HAP-1 (cell line): ENCODE data around the gene CD300LF.
A peak's percentile ranks its signal among the peaks of the same experiment; 100 is the strongest.

Experiments used
- DNase-seq, 2 experiments: peaks; one replicate each; pipeline ENCODE4 v3.0.0-alpha.2; 2016 to 2020; ENCODE audit warnings: low spot score in 2 of 2
- H3K27me3 ChIP-seq: fragments of 250-450 bp; sonication (Bioruptor Pico); 2 replicates; pipeline ENCODE4 v1.5.1; 2020; ENCODE audit warnings: low read depth, mild to moderate bottlenecking, moderate library complexity
- H3K36me3 ChIP-seq: fragments of 250-450 bp; sonication (Bioruptor Pico); replicated peaks from 2 replicates; pipeline ENCODE4 v1.5.1; 2020; ENCODE audit warnings: mild to moderate bottlenecking
- H3K4me1 ChIP-seq: fragments of 250-450 bp; sonication (Bioruptor Pico); 2 replicates; pipeline ENCODE4 v1.5.1; 2020; ENCODE audit warnings: mild to moderate bottlenecking
- H3K4me3 ChIP-seq: fragments of 250-450 bp; sonication (Bioruptor Pico); 2 replicates; pipeline ENCODE4 v1.5.1; 2020; ENCODE audit warnings: mild to moderate bottlenecking, moderate library complexity
- H3K9me3 ChIP-seq: fragments of 250-450 bp; sonication (Bioruptor Pico); 2 replicates; pipeline ENCODE4 v1.5.1; 2020; ENCODE audit warnings: mild to moderate bottlenecking, moderate library complexity
- in situ Hi-C: fragments of 300-500 bp; cut with MboI; formaldehyde crosslinking; loops from 3 replicates; pipeline ENCODE4 v1.14.3; 2020; ENCODE audit warnings: low sequenced_read_pairs, inconsistent platforms, mixed read lengths

CD300LF gene

GRCh38 chr17:74742978-74743545, 30.3 kb upstream of the CD300LF start:
- H3K9me3 ChIP-seq: no peaks in the 10 kb centered on the region
- in situ Hi-C loops: loop anchor here (5.0 kb wide), 1 partner anchor 124 kb away; no protein-coding TSS in a partner anchor
- no peak overlapping the region for H3K4me3 ChIP-seq
- no peaks in the 10 kb centered on the region for H3K36me3 ChIP-seq
- DNase-seq: no peak
- no peaks in the 10 kb centered on the region for H3K4me1 ChIP-seq
- peaks cover 9% of the 10 kb centered on the region for H3K27me3 ChIP-seq

GRCh38 chr17:74742153-74742515, 29.4 kb upstream of the CD300LF start:
- H3K9me3 ChIP-seq: no peaks in the 10 kb centered on the region
- H3K4me3 ChIP-seq: no peak overlapping the region
- DNase-seq: no peak
- H3K36me3 ChIP-seq: no peaks in the 10 kb centered on the region
- H3K27me3 ChIP-seq: peaks cover 19% of the 10 kb centered on the region
- peaks cover 3% of the 10 kb centered on the region; the same call in 1 of the 2 replicates for H3K4me1 ChIP-seq
- in situ Hi-C loops: loop anchor here (5.0 kb wide), 1 partner anchor 125 kb away; no protein-coding TSS in a partner anchor

- no peaks in the 10 kb centered on the region for H3K9me3 ChIP-seq
- in situ Hi-C loops: loop anchor here (5.0 kb wide), 1 partner anchor 126 kb away; no protein-coding TSS in a partner anchor
- H3K27me3 ChIP-seq: peaks cover 27% of the 10 kb centered on the region
- peaks cover 3% of the 10 kb centered on the region; the same call in 1 of the 2 replicates for H3K4me1 ChIP-seq
- no peak overlapping the region for H3K4me3 ChIP-seq
- H3K36me3 ChIP-seq: no peaks in the 10 kb centered on the region
- no peak for DNase-seq
Observed at GRCh38 chr17:74740641-74741387, 28.1 kb upstream of the CD300LF start.

- H3K4me1 ChIP-seq: peaks cover 3% of the 10 kb centered on the region; the same call in 1 of the 2 replicates
- DNase-seq: no peak
- in situ Hi-C loops: loop anchor here (5.0 kb wide), 1 partner anchor 127 kb away; no protein-coding TSS in a partner anchor
- no peaks in the 10 kb centered on the region for H3K9me3 ChIP-seq
- H3K4me3 ChIP-seq: no peak overlapping the region
- H3K27me3 ChIP-seq: peaks cover 31% of the 10 kb centered on the region
- H3K36me3 ChIP-seq: no peaks in the 10 kb centered on the region
Observed at GRCh38 chr17:74740173-74740572, 27.4 kb upstream of the CD300LF start.

GRCh38 chr17:74739227-74739831, 26.6 kb upstream of the CD300LF start:
- no peak for DNase-seq
- no peaks in the 10 kb centered on the region for H3K9me3 ChIP-seq
- no peak overlapping the region for H3K4me3 ChIP-seq
- in situ Hi-C loops: no loop called here
- H3K27me3 ChIP-seq: peaks cover 31% of the 10 kb centered on the region
- H3K36me3 ChIP-seq: no peaks in the 10 kb centered on the region
- H3K4me1 ChIP-seq: peaks cover 3% of the 10 kb centered on the region; the same call in 1 of the 2 replicates

- Histone ChIP-seq H3K4me3 (no peak overlapping the region), H3K9me3 (no peaks in the 10 kb centered on the region), H3K27me3 (peaks cover 31% of the 10 kb centered on the region), H3K36me3 (no peaks in the 10 kb centered on the region), H3K4me1 (peaks cover 3% of the 10 kb centered on the region; the same call in 1 of the 2 replicates)
- DNase-seq: no peak
- in situ Hi-C loops: no loop called here
Observed at GRCh38 chr17:74738051-74738996, 25.6 kb upstream of the CD300LF start.

- H3K36me3 ChIP-seq: no peaks in the 10 kb centered on the region
- peaks cover 3% of the 10 kb centered on the region; the same call in 1 of the 2 replicates for H3K4me1 ChIP-seq
- in situ Hi-C loops: no loop called here
- peak in 1 of 2 experiments; percentile 39 for DNase-seq
- H3K9me3 ChIP-seq: no peaks in the 10 kb centered on the region
- peak overlapping the region; percentile 18 for H3K4me3 ChIP-seq
- peaks cover 31% of the 10 kb centered on the region for H3K27me3 ChIP-seq
Observed at GRCh38 chr17:74737299-74738050, 24.8 kb upstream of the CD300LF start.

- Histone ChIP-seq H3K36me3 (no peaks in the 10 kb centered on the region), H3K4me3 (peak within 1 kb of the TSS; percentile 18), H3K9me3 (no peaks in the 10 kb centered on the region), H3K4me1 (peaks cover 3% of the 10 kb centered on the region; the same call in 1 of the 2 replicates), H3K27me3 (peaks cover 31% of the 10 kb centered on the region)
- DNase-seq: peak in 1 of 2 experiments; percentile 53
- in situ Hi-C loops: no loop called here
Observed at GRCh38 chr17:74736513-74737298, 24.0 kb upstream of the CD300LF start, which contains the start of gene RAB37. Gene RAB37, plus strand, starts transcription at chr17:74737256. Its CDS starts 17 bp downstream, at chr17:74737273.

- peaks cover 3% of the 10 kb centered on the region; the same call in 1 of the 2 replicates for H3K4me1 ChIP-seq
- DNase-seq: no peak
- H3K36me3 ChIP-seq: no peaks in the 10 kb centered on the region
- in situ Hi-C loops: loop anchor here (5.0 kb wide), 1 partner anchor 48 kb away; no protein-coding TSS in a partner anchor
- H3K9me3 ChIP-seq: no peaks in the 10 kb centered on the region
- no peak overlapping the region for H3K4me3 ChIP-seq
- H3K27me3 ChIP-seq: peaks cover 31% of the 10 kb centered on the region
Observed at GRCh38 chr17:74734256-74734655, 21.5 kb upstream of the CD300LF start.

GRCh38 chr17:74733365-74734122, 20.8 kb upstream of the CD300LF start:
- in situ Hi-C loops: loop anchor here (5.0 kb wide), 1 partner anchor 49 kb away; no protein-coding TSS in a partner anchor
- H3K27me3 ChIP-seq: peaks cover 27% of the 10 kb centered on the region
- no peaks in the 10 kb centered on the region for H3K36me3 ChIP-seq
- no peak overlapping the region for H3K4me3 ChIP-seq
- H3K9me3 ChIP-seq: no peaks in the 10 kb centered on the region
- no peak for DNase-seq
- peaks cover 3% of the 10 kb centered on the region; the same call in 1 of the 2 replicates for H3K4me1 ChIP-seq
